HCT116 (cell line): ENCODE results near the gene ZFP36L2. TPM values are rescaled to one million over a fixed set of nuclear protein-coding genes. Genes with fewer than 3 reads are reported as not detected.

Experiments
- ATAC-seq: fragments of 200-7000 bp; cut with Tn5 transposase; 2 replicates; pipeline ENCODE4 v1.9.1; 2020; ENCODE audit warnings: mild to moderate bottlenecking, moderate library complexity
- BruUV-seq: library from RNA; stranded (reverse); fragments of 400-500 nt; replicated peaks from 2 replicates; lab custom pipeline; 2021; lab: Mats Ljungman, UMichigan
- CTCF ChIA-PET: fragments of 300-600 bp; sonication (Branson Sonifier 250); formaldehyde crosslinking; loops from one replicate; lab custom pipeline; 2021; ENCODE audit warnings: antibody characterized with exemption; lab: Charles Lee
- POLR2A ChIA-PET: fragments of 300-600, 350-600 bp; sonication (Branson Sonifier 250); formaldehyde crosslinking; loops from one replicate; lab custom pipeline; 2021; ENCODE audit warnings: antibody characterized with exemption; lab: Charles Lee
- RAD21 ChIA-PET, 2 experiments: fragments of 300-600 bp; sonication (Branson Sonifier 250); formaldehyde crosslinking; loops; one replicate each; lab custom pipeline; 2023; ENCODE audit warnings: low total read pairs in 2 of 2; ENCODE audit not compliant: uncharacterized antibody in 2 of 2, unreplicated experiment in 2 of 2, low non-redundant PET in 1 of 2; lab: Charles Lee
- DNase-seq: peaks from one replicate; pipeline ENCODE4 v3.0.0-alpha.2; 2010; ENCODE audit warnings: low read depth, low spot score
- H2AFZ ChIP-seq: fragments of 200-600 bp; shearing (Covaris generic), sonication (generic); 2 replicates; pipeline ENCODE4 v1.6.1; 2017; ENCODE audit warnings: low read depth, mixed run types, mixed read lengths, antibody characterized with exemption, low read length; ENCODE audit not compliant: poor library complexity, severe bottlenecking
- H3K27ac ChIP-seq: 2 replicates; pipeline ENCODE4 v1.5.1; 2012; ENCODE audit warnings: low read depth, low read length
- H3K27me3 ChIP-seq: fragments of 200-600 bp; sonication (generic); 2 replicates; pipeline ENCODE4 v1.6.1; 2016; ENCODE audit warnings: mixed run types, low read length, mixed read lengths; ENCODE audit not compliant: insufficient read depth
- H3K36me3 ChIP-seq, 2 experiments: fragments of 200-500 bp in 1 of 2; fragments of 200-600 bp in 1 of 2; sonication (Bioruptor generic) in 1 of 2; sonication (generic) in 1 of 2; 2 replicates each; pipeline versions ENCODE4 v1.5.1 to v1.6.1; 2014 to 2016; ENCODE audit warnings: low read length in 2 of 2, inconsistent platforms in 1 of 2, mixed read lengths in 1 of 2, mixed run types in 1 of 2; ENCODE audit not compliant: insufficient read depth in 2 of 2, control insufficient read depth in 1 of 2
- H3K4me1 ChIP-seq, 2 experiments: fragments of 200-600 bp in 1 of 2; sonication (generic) in 1 of 2; 2 replicates each; pipeline versions ENCODE4 v1.5.1 to v1.6.1; 2012 to 2017; ENCODE audit warnings: low read length in 2 of 2, inconsistent platforms in 1 of 2, mild to moderate bottlenecking in 1 of 2, mixed read lengths in 1 of 2, mixed run types in 1 of 2, moderate library complexity in 1 of 2; ENCODE audit not compliant: insufficient read depth in 2 of 2, control insufficient read depth in 1 of 2
- H3K4me2 ChIP-seq: fragments of 200-600 bp; sonication (generic); 2 replicates; pipeline ENCODE4 v1.6.1; 2017; ENCODE audit warnings: mixed run types, low read length, mixed read lengths
- H3K4me3 ChIP-seq, 2 experiments: fragments of 200-600 bp in 1 of 2; sonication (generic) in 1 of 2; replicated peaks in 1 of 2; 2 replicates each; pipeline ENCODE4 v1.5.1; 2011 to 2016; ENCODE audit warnings: low read length in 2 of 2, control low read depth in 1 of 2, low read depth in 1 of 2, mild to moderate bottlenecking in 1 of 2, mixed read lengths in 1 of 2, mixed run types in 1 of 2
- H3K79me2 ChIP-seq: fragments of 200-600 bp; sonication (generic); 2 replicates; pipeline ENCODE4 v1.6.1; 2017; ENCODE audit warnings: mild to moderate bottlenecking, mixed run types, low read length, moderate library complexity, mixed read lengths; ENCODE audit not compliant: insufficient read depth
- H3K9ac ChIP-seq: fragments of 200-600 bp; sonication (generic); 2 replicates; pipeline ENCODE4 v1.6.1; 2016; ENCODE audit warnings: low read length, mixed read lengths
- H3K9me2 ChIP-seq: fragments of 200-600 bp; sonication (generic), shearing (Covaris generic); 2 replicates; pipeline ENCODE4 v1.6.1; 2017; ENCODE audit warnings: mixed run types, mild to moderate bottlenecking, moderate library complexity; ENCODE audit not compliant: insufficient read depth
- H3K9me3 ChIP-seq, 2 experiments: fragments of 200-500 bp in 1 of 2; fragments of 200-600 bp in 1 of 2; sonication (Bioruptor generic) in 1 of 2; sonication (generic) in 1 of 2; 2 replicates each; pipeline ENCODE4 v1.6.1; 2014 to 2017; ENCODE audit warnings: low read length in 2 of 2, mixed read lengths in 2 of 2, inconsistent platforms in 1 of 2, low read depth in 1 of 2, mild to moderate bottlenecking in 1 of 2, mixed run types in 1 of 2, moderate library complexity in 1 of 2; ENCODE audit not compliant: control insufficient read depth in 1 of 2, insufficient read depth in 1 of 2
- H4K20me1 ChIP-seq: fragments of 200-600 bp; sonication (generic), shearing (Covaris generic); 2 replicates; pipeline ENCODE4 v1.6.1; 2017; ENCODE audit warnings: mixed run types, mild to moderate bottlenecking, moderate library complexity; ENCODE audit not compliant: insufficient read depth
- CBX3 ChIP-seq: IDR thresholded peaks from 2 replicates; pipeline ENCODE4 v1.6.1; 2012; ENCODE audit warnings: low read depth
- CEBPB ChIP-seq: IDR thresholded peaks from 2 replicates; pipeline ENCODE4 v1.6.1; 2012; ENCODE audit warnings: low read depth
- CTCF ChIP-seq, 3 experiments: fragments of 200-600 bp in 1 of 3; sonication (generic) in 1 of 3; IDR thresholded peaks in 2 of 3; conservative IDR thresholded peaks in 1 of 3; 2 replicates each; pipeline ENCODE4 v1.5.1; 2012 to 2017; ENCODE audit warnings: low read depth in 2 of 3, low read length in 2 of 3, antibody characterized with exemption in 1 of 3, borderline replicate concordance in 1 of 3, control low read depth in 1 of 3, mild to moderate bottlenecking in 1 of 3, mixed read lengths in 1 of 3, mixed run types in 1 of 3, moderate library complexity in 1 of 3; ENCODE audit not compliant: insufficient read depth in 1 of 3
- ELF1 ChIP-seq: IDR thresholded peaks from 2 replicates; pipeline ENCODE4 v1.6.1; 2012; ENCODE audit warnings: low read depth, borderline replicate concordance
- EZH2 ChIP-seq: fragments of 200-600 bp; sonication (generic); IDR thresholded peaks from 2 replicates; pipeline ENCODE4 v1.6.1; 2017; ENCODE audit warnings: antibody characterized with exemption, mixed run types
- EZH2phosphoT487 ChIP-seq: fragments of 200-600 bp; IDR thresholded peaks from 2 replicates; pipeline ENCODE4 v1.6.1; 2018; ENCODE audit warnings: antibody characterized with exemption, borderline replicate concordance
- FOSL1 ChIP-seq: IDR thresholded peaks from 2 replicates; pipeline ENCODE4 v1.6.1; 2012; ENCODE audit warnings: low read depth
- POLR2A ChIP-seq: IDR thresholded peaks from 2 replicates; pipeline ENCODE4 v1.7.0; 2011; ENCODE audit warnings: borderline replicate concordance; ENCODE audit not compliant: insufficient read depth, insufficient read length; ENCODE audit errors: extremely low read depth
- POLR2AphosphoS5 ChIP-seq: IDR thresholded peaks from 2 replicates; pipeline ENCODE4 v1.6.1; 2011; ENCODE audit warnings: mild to moderate bottlenecking, low read depth, low read length, moderate library complexity
- REST ChIP-seq: IDR thresholded peaks from 2 replicates; pipeline ENCODE4 v1.6.1; 2012; ENCODE audit warnings: low read depth
- SIN3A ChIP-seq: IDR thresholded peaks from 2 replicates; pipeline ENCODE4 v1.6.1; 2012; ENCODE audit warnings: low read depth
- SP1 ChIP-seq: IDR thresholded peaks from 2 replicates; pipeline ENCODE4 v1.6.1; 2012; ENCODE audit warnings: low read depth
- TCF7L2 ChIP-seq: IDR thresholded peaks from 2 replicates; pipeline ENCODE4 v1.7.0; 2011; ENCODE audit warnings: borderline replicate concordance, inconsistent platforms; ENCODE audit not compliant: insufficient read depth, insufficient read length; ENCODE audit errors: extremely low read depth
- YY1 ChIP-seq: IDR thresholded peaks from 2 replicates; pipeline ENCODE4 v1.6.1; 2011; ENCODE audit warnings: low read length, low read depth, moderate library complexity, mild to moderate bottlenecking; ENCODE audit not compliant: insufficient replicate concordance; ENCODE audit errors: extremely low read depth
- ZBTB33 ChIP-seq: IDR thresholded peaks from 2 replicates; pipeline ENCODE4 v1.6.1; 2011; ENCODE audit warnings: mild to moderate bottlenecking, low read length, moderate library complexity; ENCODE audit not compliant: insufficient replicate concordance; ENCODE audit errors: extremely low read depth
- ZFX ChIP-seq: fragments of 450-650 bp; IDR thresholded peaks from 2 replicates; pipeline ENCODE4 v1.6.1; 2017
- ZNF274 ChIP-seq: fragments of 200-500 bp; sonication (Bioruptor generic); IDR thresholded peaks from 2 replicates; pipeline ENCODE4 v1.6.1; 2014; ENCODE audit warnings: mild to moderate bottlenecking, low read depth, low read length, inconsistent platforms
- intact Hi-C: fragments of 100-400 bp; cut with micrococcal nuclease; formaldehyde crosslinking; loops from 2 replicates; pipeline ENCODE4 v1.10.0; 2022
- total RNA-seq: library from RNA; stranded (reverse); gene quantifications from one replicate; pipeline ENCODE4 v1.2.1, GENCODE V29; 2021; ENCODE audit not compliant: unreplicated experiment
- TF ChIP-seq, protein P1 (sequence below): IDR thresholded peaks from 2 replicates; pipeline ENCODE4 v1.6.1; 2012

Gene ZFP36L2
- total RNA-seq, 1 experiment from 2014 or later, result 30.3 TPM

GRCh38 chr2:43233218-43234212, 7.1 kb upstream of the ZFP36L2 start:
- intact Hi-C loops, result no loop called here
- ChIA-PET POLR2A (no interaction called here), RAD21 (no interaction called here), CTCF (no interaction called here)
- Histone ChIP-seq H3K4me3 (no peak overlapping the region), H3K9me3 (no peaks in the 10 kb centered on the region), H3K36me3 (peaks cover 0 to 9% of the 10 kb centered on the region in 2 experiments; a peak in 1 of 4 replicates), H3K79me2 (no peaks in the 10 kb centered on the region), H3K9me2 (no peaks in the 10 kb centered on the region), H2AFZ (no peak overlapping the region), H3K9ac (no peak overlapping the region), H3K4me2 (no peak overlapping the region), H3K4me1 (peaks cover 0 to 17% of the 10 kb centered on the region in 2 experiments; a peak in 2 of 4 replicates), H3K27me3 (no peaks in the 10 kb centered on the region), H3K27ac (no peak overlapping the region), H4K20me1 (no peaks in the 10 kb centered on the region)
- DNase-seq, result no peak
- no peak for TF ChIP-seq ZNF274
- TF ChIP-seq POLR2A, result no peak
- TF ChIP-seq ZBTB33, result no peak
- TF ChIP-seq, protein P1, sequence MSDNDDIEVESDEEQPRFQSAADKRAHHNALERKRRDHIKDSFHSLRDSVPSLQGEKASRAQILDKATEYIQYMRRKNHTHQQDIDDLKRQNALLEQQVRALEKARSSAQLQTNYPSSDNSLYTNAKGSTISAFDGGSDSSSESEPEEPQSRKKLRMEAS, result no peak
- no peak for TF ChIP-seq SP1
- no peak for TF ChIP-seq CBX3
- no peak for TF ChIP-seq POLR2AphosphoS5
- no peak for TF ChIP-seq REST
- no peak for TF ChIP-seq YY1
- TF ChIP-seq ELF1, result no peak
- no peak for TF ChIP-seq EZH2phosphoT487
- no peak for TF ChIP-seq ZFX
- TF ChIP-seq CEBPB, result no peak
- TF ChIP-seq TCF7L2, result no peak
- TF ChIP-seq SIN3A, result no peak
- no peak for TF ChIP-seq EZH2
- TF ChIP-seq FOSL1, result no peak
- no peak for TF ChIP-seq CTCF (IDR thresholded peaks at IDR 0.05 in 2 of 3, conservative IDR thresholded peaks at IDR 0.05 in 1 of 3; ENCODE audit: borderline replicate concordance in 1 of 3, insufficient read depth in 1 of 3, low read depth in 2 of 3, low read length in 2 of 3)
- no TSS peak for BruUV-seq
- no peak for ATAC-seq
